Cardiac fibroblast (primary cell): ENCODE measurements around the gene SPATA33.

Source experiments
- DNase-seq, 2 donors: peaks; one replicate each; pipeline versions ENCODE4 v3.0.0 to v3.0.0-alpha.2; 2010; ENCODE audit warnings: low read depth in 2 of 2
- H3K4me3 ChIP-seq, 2 donors: replicated peaks in 1 of 2; 1 replicate in 1 of 2; 2 replicates in 1 of 2; pipeline ENCODE4 v1.5.1; 2011; ENCODE audit warnings: low read depth in 2 of 2, low read length in 2 of 2, mild to moderate bottlenecking in 2 of 2, moderate library complexity in 1 of 2
- CTCF ChIP-seq: IDR thresholded peaks from one replicate; pipeline ENCODE4 v1.5.1; 2011; ENCODE audit warnings: low read depth, mild to moderate bottlenecking, low read length, inconsistent platforms

The SPATA33 gene

GRCh38 chr16:89707695-89708094 lies 50.1 kb downstream of the SPATA33 start:
- H3K4me3 ChIP-seq = no peak overlapping the region
- TF ChIP-seq CTCF = no peak
- no peak for DNase-seq

- DNase-seq = no peak
- no peak overlapping the region for H3K4me3 ChIP-seq
- no peak for TF ChIP-seq CTCF
Measured at GRCh38 chr16:89708481-89708931, 50.9 kb downstream of the SPATA33 start.

- DNase-seq = no peak
- no peak for TF ChIP-seq CTCF
- no peak overlapping the region for H3K4me3 ChIP-seq
Measured at GRCh38 chr16:89709166-89709565, 51.5 kb downstream of the SPATA33 start.

- no peak for TF ChIP-seq CTCF
- no peak overlapping the region for H3K4me3 ChIP-seq
- DNase-seq = no peak
Measured at GRCh38 chr16:89709716-89710432, 52.2 kb downstream of the SPATA33 start.

GRCh38 chr16:89710709-89711564 lies 53.3 kb downstream of the SPATA33 start:
- no peak for DNase-seq
- no peak for TF ChIP-seq CTCF
- H3K4me3 ChIP-seq = no peak overlapping the region

- peak; percentile 58 to 76 for DNase-seq
- H3K4me3 ChIP-seq = peak overlapping the region; percentile 53 to 64
- no peak for TF ChIP-seq CTCF
Measured at GRCh38 chr16:89711601-89712273, 54.1 kb downstream of the SPATA33 start.
